ENCODE data around the gene SYNPR.
"Not testable (repeated sequence)": the region's sequence is repeated elsewhere in the genome, so short reads cannot be mapped to it uniquely, and the experiment has no call there.

SYNPR gene

GRCh38 chr3:63639806-63640205 is 361.7 kb downstream of the SYNPR start:
- DNase-seq = no peak

- no peak for DNase-seq
Measured at GRCh38 chr3:63642488-63642887, 364.4 kb downstream of the SYNPR start.

GRCh38 chr3:63644212-63644797 is 366.2 kb downstream of the SYNPR start:
- DNase-seq = no peak

GRCh38 chr3:63644928-63645781 is 367.0 kb downstream of the SYNPR start:
- not testable (repeated sequence) for DNase-seq

GRCh38 chr3:63652066-63652725 is 374.1 kb downstream of the SYNPR start, which contains the start of gene SNTN:
Gene SNTN, plus strand, starts transcription at chr3:63652675. Its CDS starts 13 bp downstream, at chr3:63652688.
- no peak for DNase-seq

- no peak for DNase-seq
Measured at GRCh38 chr3:63654211-63654610, 376.1 kb downstream of the SYNPR start.

- no peak for DNase-seq
Measured at GRCh38 chr3:63654931-63655330, 376.8 kb downstream of the SYNPR start.

GRCh38 chr3:63655519-63655918 is 377.4 kb downstream of the SYNPR start:
- DNase-seq = no peak

GRCh38 chr3:63656786-63657185 is 378.7 kb downstream of the SYNPR start:
- DNase-seq = no peak

- no peak for DNase-seq
Measured at GRCh38 chr3:63661242-63661641, 383.1 kb downstream of the SYNPR start.

- no peak for DNase-seq
Measured at GRCh38 chr3:63662011-63662410, 383.9 kb downstream of the SYNPR start.

GRCh38 chr3:63662500-63662899 is 384.4 kb downstream of the SYNPR start:
- DNase-seq = no peak
